HepG2 (cell line): ENCODE data around the gene CLDN19. TPM values are rescaled to one million over a fixed set of nuclear protein-coding genes. Genes with fewer than 3 reads are reported as not detected.

Experiments
- ATAC-seq: fragments of 200-7000 bp; cut with Tn5 transposase; 3 replicates; pipeline ENCODE4 v1.9.1; 2020; ENCODE audit warnings: mild to moderate bottlenecking, moderate library complexity
- BruUV-seq: library from RNA; stranded (reverse); fragments of 400-500 nt; replicated peaks from 2 replicates; lab custom pipeline; 2021; lab: Mats Ljungman, UMichigan
- CTCF ChIA-PET: fragments of 300-600 bp; formaldehyde crosslinking; extraction: SDS; loops from one replicate; lab custom pipeline; 2021; ENCODE audit warnings: low total read pairs, inconsistent platforms, low intra/inter-chr PET ratio; lab: Yijun Ruan, JAX
- POLR2A ChIA-PET: fragments of 350-600 bp; sonication (Branson Sonifier 250); formaldehyde crosslinking; loops from one replicate; lab custom pipeline; 2020; ENCODE audit warnings: antibody characterized with exemption, inconsistent platforms; lab: Yijun Ruan, JAX
- DNase-seq: peaks from one replicate; pipeline ENCODE4 v3.0.0-alpha.2; 2015; ENCODE audit warnings: low spot score
- FAIRE-seq: peaks from 3 replicates; lab custom pipeline; 2011; peaks lifted over from hg19 to GRCh38; lab: Jason Lieb, UNC
- H2AFZ ChIP-seq: one replicate; pipeline ENCODE4 v1.6.1; 2011; ENCODE audit warnings: low read length, inconsistent platforms
- H3K27ac ChIP-seq: fragments of 300-600 bp; 3 replicates; pipeline ENCODE4 v1.8.0; 2011; ENCODE audit warnings: mixed run types, mild to moderate bottlenecking, mixed read lengths, low read length, inconsistent platforms; ENCODE audit not compliant: insufficient read depth; ENCODE audit errors: extremely low read length
- H3K27me3 ChIP-seq, 2 experiments: fragments of 200-600 bp in 1 of 2; 2 replicates in 1 of 2; 3 replicates in 1 of 2; pipeline versions ENCODE4 v1.6.0 to v1.8.0; 2011; ENCODE audit warnings: low read length in 2 of 2, mild to moderate bottlenecking in 2 of 2, moderate library complexity in 2 of 2, inconsistent platforms in 1 of 2; ENCODE audit not compliant: insufficient read depth in 2 of 2, control insufficient read depth in 1 of 2
- H3K36me3 ChIP-seq, 2 experiments: fragments of 200-600 bp in 1 of 2; replicated peaks in 1 of 2; 2 replicates in 1 of 2; 3 replicates in 1 of 2; pipeline versions ENCODE4 v1.5.1 to v1.8.0; 2011; ENCODE audit warnings: low read length in 2 of 2, inconsistent platforms in 1 of 2; ENCODE audit not compliant: insufficient read depth in 2 of 2, control insufficient read depth in 1 of 2
- H3K4me1 ChIP-seq: 2 replicates; pipeline ENCODE4 v1.5.1; 2012; ENCODE audit warnings: low read length, inconsistent platforms; ENCODE audit not compliant: insufficient read depth
- H3K4me2 ChIP-seq: 2 replicates; pipeline ENCODE4 v1.6.0; 2011; ENCODE audit warnings: low read depth, low read length, inconsistent platforms
- H3K4me3 ChIP-seq, 3 experiments: fragments of 200-600 bp in 1 of 3; sonication (generic), shearing (Covaris generic) in 1 of 3; replicated peaks in 1 of 3; 2 replicates each; pipeline ENCODE4 v1.5.1; 2011 to 2016; ENCODE audit warnings: low read length in 3 of 3, inconsistent platforms in 2 of 3, low read depth in 2 of 3, mild to moderate bottlenecking in 2 of 3, control low read depth in 1 of 3, mixed read lengths in 1 of 3; ENCODE audit not compliant: insufficient read depth in 1 of 3
- H3K79me2 ChIP-seq: one replicate; pipeline ENCODE4 v1.6.1; 2011; ENCODE audit warnings: low read length, inconsistent platforms; ENCODE audit not compliant: insufficient read depth
- H3K9ac ChIP-seq: 2 replicates; pipeline ENCODE4 v1.6.0; 2011; ENCODE audit warnings: mild to moderate bottlenecking, low read depth, low read length, inconsistent platforms; ENCODE audit not compliant: insufficient read depth
- H3K9me3 ChIP-seq: 2 replicates; pipeline ENCODE4 v1.5.1; 2012; ENCODE audit warnings: mild to moderate bottlenecking, low read length
- H4K20me1 ChIP-seq: 2 replicates; pipeline ENCODE4 v1.6.0; 2011; ENCODE audit warnings: inconsistent platforms, mild to moderate bottlenecking, low read length, moderate library complexity; ENCODE audit not compliant: insufficient read depth
- AGO2 ChIP-seq: fragments of 200-400 bp; formaldehyde crosslinking; optimal IDR thresholded peaks from 2 replicates; pipeline ENCODE3; 2017; ENCODE audit warnings: mild to moderate bottlenecking, low read depth, low read length, moderate library complexity
- MBNL3 ChIP-seq: fragments of 250-450 bp; sonication (Bioruptor Pico); conservative IDR thresholded peaks from 2 replicates; pipeline ENCODE4 v1.8.0; 2022; ENCODE audit warnings: mild to moderate bottlenecking, inconsistent platforms
- MNT ChIP-seq: fragments of 450-650 bp; IDR thresholded peaks from 2 replicates; pipeline ENCODE4 v1.6.1; 2016
- MXI1 ChIP-seq: IDR thresholded peaks from 3 replicates; pipeline ENCODE4 v1.6.1; 2012; ENCODE audit warnings: low read depth, low read length, inconsistent platforms, borderline replicate concordance
- RBFOX2 ChIP-seq: fragments of 200-400 bp; formaldehyde crosslinking; IDR thresholded peaks from 2 replicates; pipeline ENCODE4 v1.6.1; 2017; ENCODE audit warnings: low read depth, mild to moderate bottlenecking, low read length
- SATB2 ChIP-seq: sonication (generic); formaldehyde crosslinking; IDR thresholded peaks from 2 replicates; pipeline ENCODE4 v1.5.0; 2020; ENCODE audit warnings: missing genetic modification reagents
- ZNF18 ChIP-seq: sonication (generic); formaldehyde crosslinking; IDR thresholded peaks from 2 replicates; pipeline ENCODE4 v1.8.0; 2022; ENCODE audit warnings: mild to moderate bottlenecking, missing genetic modification reagents; ENCODE audit not compliant: insufficient replicate concordance
- ZNF292 ChIP-seq: sonication (generic); formaldehyde crosslinking; IDR thresholded peaks from 2 replicates; pipeline ENCODE4 v1.8.1; 2022; ENCODE audit warnings: mild to moderate bottlenecking, low read depth, missing genetic modification reagents, borderline replicate concordance
- ZNF546 ChIP-seq: sonication (generic); formaldehyde crosslinking; conservative IDR thresholded peaks from 2 replicates; pipeline ENCODE4 v1.8.1; 2023; ENCODE audit warnings: mild to moderate bottlenecking, missing genetic modification reagents
- ZNF557 ChIP-seq: sonication (generic); formaldehyde crosslinking; IDR thresholded peaks from 2 replicates; pipeline ENCODE4 v1.4.0; 2020; ENCODE audit warnings: missing genetic modification reagents
- WGBS: methylation state at CpG from one replicate; pipeline ENCODE4 v1.1.6; 2017; ENCODE audit warnings: low lambda C conversion rate; 5-methylcytosine and 5-hydroxymethylcytosine counted together
- in situ Hi-C: cut with HindIII; loops from 2 replicates; pipeline ENCODE4 v1.10.0; 2017; ENCODE audit warnings: low pct_unique_long_range_greater_than_20kb; ENCODE audit not compliant: extremely low pct_ligation_motif_present
- intact Hi-C: fragments of 100-400 bp; cut with micrococcal nuclease; formaldehyde crosslinking; loops from one replicate; pipeline ENCODE4 v1.10.0; 2022; ENCODE audit not compliant: unreplicated experiment
- polyA plus RNA-seq, 8 experiments: library from polyadenylated mRNA; depleted of rRNA in 3 of 8; stranded (reverse) in 7 of 8; unstranded in 1 of 8; fragments of >200 nt; fragmentation: Illumina TruSeq in 4 of 8; extraction: Trizol in 4 of 8; gene quantifications; 2 replicates each; pipeline versions ENCODE4 v1.2.1 to v1.2.3, GENCODE V29; 2011 to 2016; ENCODE audit warnings: low read depth in 4 of 8, missing spikeins in 1 of 8, mixed read lengths in 1 of 8; ENCODE audit not compliant: insufficient read depth in 1 of 8
- total RNA-seq, 5 experiments: library from RNA; depleted of rRNA; stranded (reverse); fragments of >200 nt; fragmentation: Illumina TruSeq; extraction: Trizol; gene quantifications; 2 replicates each; pipeline ENCODE4 v1.2.3, GENCODE V29; 2016; ENCODE audit warnings: low read depth in 1 of 5

Gene CLDN19
- total and polyA plus RNA-seq, 2 of the 13 experiments (the other 11 are each of a cell fraction or from before 2014, with no cell fraction given): 5.0 to 7.6 TPM

DNA sequence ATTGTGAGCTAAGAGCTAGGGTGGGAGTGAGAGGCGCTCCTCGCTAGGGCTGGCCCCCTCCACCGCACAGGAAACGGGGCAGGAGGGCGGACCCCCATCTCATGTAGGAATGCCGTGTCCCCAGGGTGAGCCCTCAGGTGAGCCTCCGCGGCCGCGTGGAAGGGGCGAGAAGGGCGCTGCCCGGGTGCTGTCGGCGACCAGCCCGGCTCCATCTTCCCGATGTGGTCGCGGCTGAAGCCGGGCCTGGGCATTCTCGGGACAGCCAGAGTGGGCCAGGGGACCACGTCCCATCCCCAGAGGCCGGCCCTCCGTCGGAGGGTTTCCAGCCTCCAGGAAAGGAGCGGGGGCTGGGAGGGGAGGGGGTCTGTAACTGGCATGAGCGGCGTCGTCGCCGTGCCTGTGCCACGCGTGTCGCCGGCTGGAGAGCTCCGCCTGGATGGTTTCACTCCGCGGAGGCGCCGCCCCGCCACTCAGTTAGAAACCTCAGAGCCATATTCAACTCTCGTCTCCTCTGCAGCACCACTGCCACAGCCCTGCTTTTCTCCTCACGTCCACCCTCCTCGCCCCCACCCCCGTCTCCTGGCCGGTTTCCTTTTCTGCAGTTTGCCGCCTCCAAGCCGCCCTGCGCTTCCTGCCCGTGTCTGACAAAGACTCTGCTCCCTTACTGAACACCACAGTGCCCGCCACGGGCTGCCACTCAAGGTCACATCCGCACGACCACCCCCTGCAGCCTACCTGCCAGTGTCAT, 45.1 kb upstream of the CLDN19 start, which contains the start of gene TMEM269:
Gene TMEM269 (plus strand): TSS at position 46 of the 748 bp plus-strand sequence. CDS start 4,903 bp downstream, outside the sequence.
- Histone ChIP-seq H3K4me2 (no peak within 1 kb of the TSS), H2AFZ (no peak within 1 kb of the TSS), H3K4me1 (no peaks in the 10 kb centered on the region), H3K4me3 (no peak within 1 kb of the TSS), H3K79me2 (no peaks in the 10 kb centered on the region), H3K27me3 (no peaks in the 10 kb centered on the region), H3K36me3 (peaks cover 0 to 11% of the 10 kb centered on the region in 2 experiments; a peak in 2 of 5 replicates)
- no peak; the same call in 2 of the 3 replicates for ATAC-seq
- in situ Hi-C loops: no loop called here
- ChIA-PET CTCF (no interaction called here), POLR2A (interaction anchor here (3.2 kb wide), 1 partner anchor 18 kb away, joined by 9 read pairs; the partner anchor contains the start of genes C1orf50 and P3H1)
- TF ChIP-seq MNT (no peak), RBFOX2 (peak; percentile 39; the same call in 1 of the 2 replicates), AGO2 (peak; percentile 87)
- TF ChIP-seq, all 625 proteins: peak for 2
- BruUV-seq: no TSS peak
- DNase-seq (no peak), FAIRE-seq (no peak)
- WGBS: 97% methylated on average over 46 of the region's 54 CpGs
- H3K9ac ChIP-seq: no peak within 1 kb of the TSS
- H4K20me1 ChIP-seq: no peaks in the 10 kb centered on the region
- intact Hi-C loops: no loop called here
- no peaks in the 10 kb centered on the region for H3K9me3 ChIP-seq
- no peak within 1 kb of the TSS for H3K27ac ChIP-seq

GRCh38 chr1:42784547-42784945, 44.5 kb upstream of the CLDN19 start:
- Histone ChIP-seq H3K9ac (no peak overlapping the region), H3K36me3 (peaks cover 0 to 11% of the 10 kb centered on the region in 2 experiments; a peak in 2 of 5 replicates), H3K79me2 (no peaks in the 10 kb centered on the region), H3K4me2 (no peak overlapping the region), H3K4me1 (no peaks in the 10 kb centered on the region), H3K4me3 (no peak overlapping the region), H2AFZ (no peak overlapping the region), H3K9me3 (no peaks in the 10 kb centered on the region), H3K27me3 (no peaks in the 10 kb centered on the region), H3K27ac (no peak overlapping the region), H4K20me1 (no peaks in the 10 kb centered on the region)
- intact Hi-C loops (no loop called here), in situ Hi-C loops (no loop called here)
- ChIA-PET CTCF (no interaction called here), POLR2A (interaction anchor here (3.2 kb wide), 1 partner anchor 18 kb away, joined by 9 read pairs; the partner anchor contains the start of genes C1orf50 and P3H1)
- no peak for TF ChIP-seq ZNF546
- TF ChIP-seq ZNF292 (CRISPR knock-in tag): no peak
- TF ChIP-seq ZNF18: no peak
- no peak for TF ChIP-seq SATB2 (CRISPR knock-in tag)
- TF ChIP-seq ZNF557 (CRISPR knock-in tag): no peak
- TF ChIP-seq MXI1: no peak
- no peak for TF ChIP-seq MBNL3 (CRISPR knock-in tag)
- no peak for FAIRE-seq
- DNase-seq: no peak
- ATAC-seq: no peak
- 96% methylated on average over 16 of the region's 18 CpGs for WGBS
- no TSS peak for BruUV-seq
